HG03066 (cell line): ENCODE measurements around the gene CYP2D6.
"Not testable (repeated sequence)": the region's sequence is repeated elsewhere in the genome, so short reads cannot be mapped to it uniquely, and the experiment has no call there.

Experiments
- ATAC-seq: cut with Tn5 transposase; IDR thresholded peaks from one replicate; pipeline ENCODE4 v1.9.1; 2021; ENCODE audit warnings: low read depth; ENCODE audit not compliant: unreplicated experiment

Gene CYP2D6

DNA sequence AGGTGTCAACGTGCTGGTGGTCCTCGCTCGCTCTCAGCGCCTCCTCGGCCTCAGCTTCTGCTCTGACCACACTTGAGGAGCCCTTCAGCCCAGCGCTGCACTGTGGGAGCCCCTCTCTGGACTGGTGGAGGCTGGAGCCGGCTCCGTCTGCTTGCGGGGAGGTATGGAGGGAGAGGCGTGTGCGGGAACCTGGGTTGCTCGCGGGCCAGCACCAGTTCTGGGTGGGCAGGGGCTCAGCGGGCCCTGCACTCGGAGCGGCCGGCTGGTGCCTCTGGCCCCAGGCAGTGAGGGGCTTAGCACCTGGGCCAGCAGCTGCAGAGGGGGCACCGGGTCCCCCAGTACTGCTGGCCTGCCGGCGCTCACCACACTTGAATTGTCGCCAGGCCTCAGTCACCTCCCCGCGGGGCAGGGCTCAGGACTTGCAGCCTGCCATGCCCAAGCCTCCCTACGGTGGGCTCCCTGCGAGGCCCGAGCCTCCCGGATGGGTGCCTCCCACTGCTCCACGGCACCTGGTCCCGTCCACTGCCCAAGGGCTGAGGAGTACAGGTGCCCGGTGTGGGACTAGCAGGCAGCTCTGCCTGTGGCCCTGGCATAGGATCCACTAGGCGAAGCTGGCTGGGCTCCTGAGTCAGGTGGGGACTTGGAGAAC, 7.6 kb upstream of the CYP2D6 start:
- no peak for ATAC-seq

GRCh38 chr22:42135688-42136087, 5.1 kb upstream of the CYP2D6 start:
- ATAC-seq: not testable (repeated sequence)

GRCh38 chr22:42134100-42135020, 3.8 kb upstream of the CYP2D6 start:
- ATAC-seq: no peak

GRCh38 chr22:42132457-42132856, 1.8 kb upstream of the CYP2D6 start:
- ATAC-seq: no peak

DNA sequence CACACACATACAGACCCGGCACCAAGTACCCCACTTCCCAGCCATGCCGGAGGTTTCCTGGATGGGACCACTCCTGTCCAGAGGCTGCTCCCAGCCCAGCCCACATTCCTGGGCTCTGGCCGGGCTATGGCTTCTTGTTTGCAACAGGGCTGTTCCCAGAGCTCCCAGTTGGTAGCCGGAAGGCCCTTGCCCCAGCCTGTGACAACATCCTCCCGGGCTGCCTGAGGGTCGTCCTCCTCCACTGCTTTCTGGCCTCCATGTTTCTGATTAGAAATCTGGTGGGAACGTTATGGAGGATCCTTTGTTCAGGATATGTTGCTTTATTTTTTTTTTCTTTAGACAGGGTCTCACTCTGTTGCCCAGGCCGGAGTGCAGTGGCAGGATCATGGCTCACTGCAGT, 952 bp upstream of the CYP2D6 start:
- no peak for ATAC-seq

GRCh38 chr22:42130182-42130581, 428 bp downstream of the CYP2D6 start:
- not testable (repeated sequence) for ATAC-seq

DNA sequence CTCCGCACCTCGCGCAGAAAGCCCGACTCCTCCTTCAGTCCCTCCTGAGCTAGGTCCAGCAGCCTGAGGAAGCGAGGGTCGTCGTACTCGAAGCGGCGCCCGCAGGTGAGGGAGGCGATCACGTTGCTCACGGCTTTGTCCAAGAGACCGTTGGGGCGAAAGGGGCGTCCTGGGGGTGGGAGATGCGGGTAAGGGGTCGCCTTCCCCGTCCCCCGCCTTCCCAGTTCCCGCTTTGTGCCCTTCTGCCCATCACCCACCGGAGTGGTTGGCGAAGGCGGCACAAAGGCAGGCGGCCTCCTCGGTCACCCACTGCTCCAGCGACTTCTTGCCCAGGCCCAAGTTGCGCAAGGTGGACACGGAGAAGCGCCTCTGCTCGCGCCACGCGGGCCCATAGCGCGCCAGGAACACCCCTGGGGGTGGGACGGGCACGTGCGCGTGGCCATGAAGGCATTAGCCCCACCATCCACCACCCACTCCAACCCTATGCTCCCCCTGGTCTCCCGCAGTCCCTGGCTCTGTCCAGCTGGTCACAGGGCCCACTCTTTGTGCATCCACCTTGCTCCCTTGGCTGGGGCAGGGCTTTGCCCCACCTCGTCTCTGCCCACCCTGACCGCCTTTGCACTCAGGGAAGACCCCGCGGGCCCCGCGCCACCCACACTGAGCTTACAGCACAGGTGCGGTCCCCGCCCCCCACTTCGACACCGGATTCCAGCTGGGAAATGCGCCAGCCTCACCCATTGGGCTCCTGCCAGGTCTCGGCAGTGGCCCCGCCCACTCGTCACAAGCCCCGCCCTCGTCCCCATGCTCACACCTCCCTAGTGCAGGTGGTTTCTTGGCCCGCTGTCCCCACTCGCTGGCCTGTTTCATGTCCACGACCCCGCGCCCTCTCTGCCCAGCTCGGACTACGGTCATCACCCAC, 1.6 kb downstream of the CYP2D6 start:
- not testable (repeated sequence) for ATAC-seq

- not testable (repeated sequence) for ATAC-seq
Measured at GRCh38 chr22:42128007-42128406, 2.6 kb downstream of the CYP2D6 start.

DNA sequence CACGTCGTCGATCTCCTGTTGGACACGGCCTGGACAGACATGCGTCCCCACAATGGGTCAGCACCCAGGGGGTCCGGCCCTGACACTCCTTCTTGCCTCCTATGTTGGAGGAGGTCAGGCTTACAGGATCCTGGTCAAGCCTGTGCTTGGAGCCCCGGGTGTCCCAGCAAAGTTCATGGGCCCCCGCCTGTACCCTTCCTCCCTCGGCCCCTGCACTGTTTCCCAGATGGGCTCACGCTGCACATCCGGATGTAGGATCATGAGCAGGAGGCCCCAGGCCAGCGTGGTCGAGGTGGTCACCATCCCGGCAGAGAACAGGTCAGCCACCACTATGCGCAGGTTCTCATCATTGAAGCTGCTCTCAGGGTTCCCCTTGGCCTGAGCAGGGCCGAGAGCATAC, 3.0 kb downstream of the CYP2D6 start:
- ATAC-seq: no peak

DNA sequence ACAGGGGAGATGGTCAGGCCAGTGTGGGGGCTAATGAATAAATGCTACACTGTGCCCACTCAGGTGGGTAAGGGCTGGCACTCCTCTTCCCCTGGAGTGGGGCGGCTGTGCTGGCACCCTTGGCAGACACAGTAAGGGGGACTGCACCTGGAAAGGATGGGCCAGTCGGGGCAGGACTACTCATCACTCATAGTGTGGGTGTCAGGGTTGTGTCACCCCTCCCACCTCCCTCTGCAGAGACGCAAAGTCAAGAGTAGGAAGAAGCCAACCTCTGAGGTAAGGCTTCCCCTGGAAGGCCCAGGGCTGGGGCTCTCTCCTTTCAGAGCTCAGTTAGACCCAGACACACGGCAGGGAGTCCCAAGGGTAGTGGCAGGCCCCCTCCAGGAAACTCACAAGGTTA, 7.1 kb downstream of the CYP2D6 start:
- not testable (repeated sequence) for ATAC-seq

DNA sequence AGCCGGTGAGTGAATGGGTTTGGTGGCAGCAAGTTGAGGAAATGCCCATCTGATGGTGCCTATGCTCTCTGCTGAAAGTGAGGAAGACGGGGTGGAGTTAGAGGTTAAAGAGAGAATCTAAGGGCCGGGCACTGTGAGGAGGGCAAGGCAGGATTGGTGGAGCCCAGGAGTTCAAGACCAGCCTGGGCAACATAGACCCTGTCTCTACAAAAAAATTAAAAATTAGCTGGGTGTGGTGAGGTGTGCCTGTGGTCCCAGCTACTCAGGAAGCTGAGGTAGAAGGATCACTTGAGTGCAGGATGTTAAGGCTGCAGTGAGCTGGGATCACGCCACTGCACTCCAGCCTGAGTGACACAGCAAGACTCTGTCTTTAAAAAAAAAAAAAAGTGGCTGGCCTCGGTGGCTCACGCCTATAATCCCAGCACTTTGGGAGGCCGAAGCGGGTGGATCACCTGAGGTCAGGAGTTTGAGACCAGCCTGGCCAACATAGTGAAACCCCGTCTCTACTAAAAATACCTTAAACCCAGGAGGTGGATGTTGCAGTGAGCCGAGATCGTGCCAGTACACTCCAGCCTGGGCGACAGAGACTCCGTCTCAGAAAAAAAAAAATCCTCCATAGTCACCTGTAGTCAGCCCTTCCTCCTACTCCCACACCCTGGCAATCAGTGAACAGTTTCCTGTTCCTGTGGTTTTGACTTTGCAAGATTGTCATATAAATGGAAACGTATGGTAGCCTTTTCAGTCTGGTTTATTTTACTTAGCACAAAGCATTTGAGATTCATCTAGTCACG, 10.2 kb downstream of the CYP2D6 start:
- ATAC-seq: not testable (repeated sequence)

DNA sequence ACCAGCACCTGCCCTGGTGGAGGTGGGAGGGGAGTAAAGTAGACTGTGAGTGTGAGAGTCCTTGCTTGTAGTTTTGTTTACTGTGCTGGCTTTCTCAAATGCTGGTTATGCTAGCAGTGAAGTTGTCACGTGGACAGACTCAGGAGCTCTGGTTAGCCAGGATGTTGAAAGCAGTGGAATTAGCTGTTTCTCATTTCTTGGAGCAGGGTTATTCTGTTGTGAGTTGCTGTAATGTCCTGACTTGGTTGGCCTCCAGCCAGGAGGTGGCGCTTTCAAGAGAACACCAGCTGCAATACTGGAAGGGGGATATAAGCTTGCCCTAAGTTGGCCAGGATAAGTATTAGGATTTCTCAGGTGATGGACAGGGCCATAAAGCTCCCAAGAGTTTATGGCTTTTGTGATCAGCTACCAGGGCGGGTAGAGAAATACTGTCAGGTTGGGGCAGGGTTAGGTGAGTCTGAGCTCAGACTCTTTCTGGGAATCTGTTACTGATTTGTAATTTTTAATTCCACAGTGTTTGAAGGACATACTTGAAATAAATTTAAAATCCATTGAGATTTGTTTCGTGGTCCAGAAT, 13.7 kb downstream of the CYP2D6 start:
- no peak for ATAC-seq

DNA sequence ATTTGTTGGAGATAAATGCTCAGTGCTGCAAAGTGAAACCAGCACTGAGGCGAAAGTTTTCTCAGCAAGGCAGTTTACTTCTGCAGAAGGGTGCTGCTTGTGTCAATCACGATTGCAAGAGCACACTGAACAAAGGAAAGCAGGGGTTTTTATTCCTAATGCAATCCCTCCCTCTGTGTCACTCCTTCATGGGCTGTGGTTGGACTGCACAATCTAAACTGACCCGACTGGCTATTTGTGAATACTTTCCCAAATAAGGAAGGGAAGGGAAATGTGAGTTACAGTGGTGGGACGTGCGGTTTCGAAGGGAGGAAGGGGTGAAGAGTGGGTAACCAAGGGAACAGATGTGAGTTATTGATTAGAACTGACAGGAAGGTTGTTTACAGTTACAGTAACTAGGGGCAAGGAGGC, 15.2 kb downstream of the CYP2D6 start:
- not testable (repeated sequence) for ATAC-seq

DNA sequence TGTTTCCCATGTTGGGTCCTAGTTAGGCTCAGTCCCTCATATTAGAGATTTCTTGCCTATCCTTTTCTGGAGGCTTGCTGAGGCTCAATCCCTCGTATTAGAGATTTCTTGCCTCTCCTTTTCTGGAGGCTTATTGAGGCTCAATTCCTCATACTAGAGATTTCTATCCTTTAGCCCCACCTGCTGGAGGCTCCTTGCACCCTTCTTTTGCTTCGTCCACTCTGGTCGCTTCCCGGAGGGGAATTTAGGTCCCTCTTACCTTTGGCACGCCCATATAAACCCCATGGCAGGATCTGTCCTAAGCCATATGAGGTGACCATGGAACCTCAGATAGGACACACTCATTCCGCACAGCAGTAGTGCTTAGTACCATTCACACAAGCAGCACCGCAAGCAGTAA, 15.9 kb downstream of the CYP2D6 start:
- no peak for ATAC-seq

DNA sequence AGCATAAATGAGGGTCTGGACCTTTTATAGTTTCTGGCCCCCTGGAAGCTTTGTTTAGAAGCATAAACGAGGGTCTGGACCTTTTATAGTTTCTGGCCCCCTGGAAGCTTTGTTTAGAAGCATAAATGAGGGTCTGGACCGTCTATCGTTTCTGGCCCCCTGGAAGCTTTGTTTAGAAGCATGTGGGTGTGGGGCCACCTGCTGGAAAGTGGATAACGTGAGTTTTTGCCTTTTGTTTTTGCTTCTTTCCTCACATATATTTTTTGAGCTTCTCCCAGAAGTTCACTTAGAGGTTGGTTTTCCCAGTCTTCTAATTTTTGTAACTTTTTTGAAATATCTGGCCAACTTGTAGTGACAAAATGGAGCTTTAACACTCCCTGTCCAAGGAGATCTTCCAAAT, 17.8 kb downstream of the CYP2D6 start:
- not testable (repeated sequence) for ATAC-seq

DNA sequence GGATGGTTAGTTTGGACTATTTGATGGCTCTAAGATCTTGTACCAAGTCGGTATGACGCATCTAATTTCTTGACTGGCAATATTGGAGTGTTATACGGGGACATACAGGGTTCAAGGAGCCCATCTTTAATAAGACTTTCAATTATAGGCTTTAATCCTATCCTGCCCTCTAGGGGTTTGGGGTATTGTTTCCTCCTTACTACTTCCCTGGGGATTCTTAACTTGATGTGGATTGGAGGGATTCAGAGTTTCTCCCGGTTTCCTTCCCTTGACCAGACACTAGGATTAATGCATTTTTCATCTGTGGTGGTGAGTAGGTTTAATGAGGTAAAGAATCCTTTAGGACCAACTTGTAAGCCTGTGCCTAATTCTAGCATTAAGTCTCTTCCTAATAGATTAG, 18.8 kb downstream of the CYP2D6 start:
- no peak for ATAC-seq

- ATAC-seq: no peak
Measured at GRCh38 chr22:42108848-42109247, 21.8 kb downstream of the CYP2D6 start.

- ATAC-seq: not testable (repeated sequence)
Measured at GRCh38 chr22:42104332-42104860, 26.2 kb downstream of the CYP2D6 start.

DNA sequence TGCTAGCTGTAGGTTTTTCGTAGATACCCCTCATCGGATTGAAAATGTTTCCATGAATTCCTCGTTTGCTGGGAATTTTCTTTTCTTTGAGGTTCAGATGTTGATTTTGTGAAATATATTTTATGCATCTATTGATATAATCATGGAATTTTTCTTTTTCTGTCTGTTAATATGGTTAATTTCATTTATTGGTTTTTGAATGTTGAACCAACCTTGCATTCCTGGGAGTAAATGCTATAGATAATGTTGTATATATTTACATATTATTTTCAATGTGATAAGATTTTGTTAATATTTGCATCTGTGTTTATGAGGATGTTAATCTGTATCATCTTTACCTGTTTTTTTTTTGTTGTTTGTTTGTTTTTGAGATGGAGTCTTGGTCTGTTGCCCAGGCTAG, 29.4 kb downstream of the CYP2D6 start:
- no peak for ATAC-seq

GRCh38 chr22:42091455-42091782, 39.2 kb downstream of the CYP2D6 start:
- no peak for ATAC-seq
